ENCODE data around the gene IRAK4. TPM values are rescaled to one million over a fixed set of nuclear protein-coding genes. Genes with fewer than 3 reads are reported as not detected.

IRAK4 gene
- polyA plus RNA-seq, 3 donors, result 17.3 to 44.6 (median 29.0) TPM

GRCh38 chr12:43805860-43806736, 47.3 kb downstream of the IRAK4 start, which contains the start of gene TWF1:
TSS of gene TWF1 (minus strand) at chr12:43806317. CDS start at chr12:43806245, 72 bp downstream.
- Histone ChIP-seq H3K79me2 (ENCODE audit: insufficient read depth, low read length) (peaks cover 41% of the 10 kb centered on the region), H3K27me3 (ENCODE audit: control insufficient read depth in 2 of 2, insufficient read depth in 2 of 2, low read length in 2 of 2) (peaks cover 4 to 6% of the 10 kb centered on the region in 2 donors), H3K27ac (ENCODE audit: low read depth in 1 of 2, low read length in 2 of 2) (peak within 1 kb of the TSS; percentile 94 to 97), H4K20me1 (ENCODE audit: insufficient read depth, low read length) (peaks cover 16% of the 10 kb centered on the region), H3K4me1 (ENCODE audit: control insufficient read depth in 1 of 2, insufficient read depth in 2 of 2, low read length in 2 of 2) (peaks cover 19 to 38% of the 10 kb centered on the region in 2 donors), H3K4me2 (replicated peaks; ENCODE audit: extremely low read depth, low read length, poor library complexity, severe bottlenecking) (peak within 1 kb of the TSS; percentile 81), H3K4me3 (replicated peaks in 1 of 3; ENCODE audit: low read depth in 2 of 3, low read length in 3 of 3) (peak within 1 kb of the TSS; percentile 73 to 91 (median 84)), H2AFZ (ENCODE audit: insufficient read depth, low read depth, low read length, poor library complexity, severe bottlenecking) (peak within 1 kb of the TSS; percentile 92), H3K9ac (ENCODE audit: insufficient read depth, low read length, poor library complexity, severe bottlenecking) (peak within 1 kb of the TSS; percentile 94), H3K36me3 (replicated peaks in 1 of 2; ENCODE audit: control insufficient read depth in 1 of 2, insufficient read depth in 2 of 2, low read length in 2 of 2) (peaks cover 24% of the 10 kb centered on the region in 2 donors), H3K9me3 (replicated peaks in 1 of 2; ENCODE audit: control insufficient read depth in 1 of 2, insufficient read depth in 1 of 2, low read length in 2 of 2) (no peaks in the 10 kb centered on the region)
- H3K9me3 Mint-ChIP-seq, result peaks cover 0 to 3% (median 0%) of the 10 kb centered on the region in 7 donors
- peaks cover 11 to 15% of the 10 kb centered on the region in 2 donors for H3K36me3 Mint-ChIP-seq
- intact Hi-C loops (cut with micrococcal nuclease), result loop anchor here (2.0 to 5.0 kb wide), 2 partner anchors 47 to 49 kb away; partner anchors contain the start of genes IRAK4 (in 2 of the 2) and PUS7L (in 2 of the 2)
- WGBS (ENCODE audit: insufficient coverage), result under 1% methylated on average over 86 of the region's 89 CpGs
- peak within 1 kb of the TSS; percentile 99 to 100 (median 100) for H3K27ac Mint-ChIP-seq
- H3K4me3 Mint-ChIP-seq, result peak within 1 kb of the TSS; percentile 99 to 100
- peaks cover 29% of the 10 kb centered on the region for H3K4me1 Mint-ChIP-seq
- H3K27me3 Mint-ChIP-seq (ENCODE audit: low read depth in 3 of 3), result peaks cover 3 to 6% (median 4%) of the 10 kb centered on the region in 3 donors
- peak; percentile 69 to 80 (median 77) for DNase-seq
- peak; percentile 49 for TF ChIP-seq CTCF (IDR thresholded peaks at IDR 0.05)

GRCh38 chr12:43806737-43807072, 48.0 kb downstream of the IRAK4 start:
- Histone ChIP-seq H3K36me3 (replicated peaks in 1 of 2; ENCODE audit: control insufficient read depth in 1 of 2, insufficient read depth in 2 of 2, low read length in 2 of 2) (peaks cover 17 to 19% of the 10 kb centered on the region in 2 donors), H3K79me2 (ENCODE audit: insufficient read depth, low read length) (peaks cover 41% of the 10 kb centered on the region), H3K4me3 (replicated peaks in 1 of 3; ENCODE audit: low read depth in 2 of 3, low read length in 3 of 3) (peak overlapping the region; percentile 73 to 91 (median 84)), H3K27me3 (ENCODE audit: control insufficient read depth in 2 of 2, insufficient read depth in 2 of 2, low read length in 2 of 2) (peaks cover 6 to 8% of the 10 kb centered on the region in 2 donors), H3K4me1 (ENCODE audit: control insufficient read depth in 1 of 2, insufficient read depth in 2 of 2, low read length in 2 of 2) (peaks cover 19 to 38% of the 10 kb centered on the region in 2 donors), H2AFZ (ENCODE audit: insufficient read depth, low read depth, low read length, poor library complexity, severe bottlenecking) (peak overlapping the region; percentile 92), H3K4me2 (replicated peaks; ENCODE audit: extremely low read depth, low read length, poor library complexity, severe bottlenecking) (peak overlapping the region; percentile 81), H3K9ac (ENCODE audit: insufficient read depth, low read length, poor library complexity, severe bottlenecking) (peak overlapping the region; percentile 94), H3K9me3 (replicated peaks in 1 of 2; ENCODE audit: control insufficient read depth in 1 of 2, insufficient read depth in 1 of 2, low read length in 2 of 2) (no peaks in the 10 kb centered on the region), H3K27ac (ENCODE audit: low read depth in 1 of 2, low read length in 2 of 2) (peak overlapping the region; percentile 94 to 97), H4K20me1 (ENCODE audit: insufficient read depth, low read length) (peaks cover 16% of the 10 kb centered on the region)
- Mint-ChIP-seq H3K4me3 (peak overlapping the region; percentile 99 to 100), H3K9me3 (peaks cover 0 to 3% (median 0%) of the 10 kb centered on the region in 7 donors), H3K27me3 (ENCODE audit: low read depth in 3 of 3) (peaks cover 6 to 10% (median 8%) of the 10 kb centered on the region in 3 donors), H3K4me1 (peaks cover 29% of the 10 kb centered on the region), H3K36me3 (peaks cover 9 to 13% of the 10 kb centered on the region in 2 donors), H3K27ac (peak overlapping the region; percentile 99 to 100 (median 100))
- DNase-seq, result no peak
- TF ChIP-seq CTCF (IDR thresholded peaks at IDR 0.05), result no peak
- WGBS (ENCODE audit: insufficient coverage), result no CpG with 5 or more reads among the region's 3 CpGs
- intact Hi-C loops (cut with micrococcal nuclease), result loop anchor here in 1 of 2 donors (5.0 kb wide), 1 partner anchor 49 kb away; the partner anchor contains the start of genes IRAK4 and PUS7L
